RWPE2 (cell line): ENCODE data around the gene COIL.

Source experiments
- ATAC-seq: fragments of 200-7000 bp; cut with Tn5 transposase; 3 replicates; pipeline ENCODE4 v1.9.1; 2021; ENCODE audit warnings: low read depth
- DNase-seq: peaks from one replicate; pipeline ENCODE4 v3.0.0-alpha.2; 2020; ENCODE audit warnings: low spot score
- H3K27ac ChIP-seq: fragments of 450-650 bp; 2 replicates; pipeline ENCODE4 v1.5.1; 2017; ENCODE audit warnings: mild to moderate bottlenecking; ENCODE audit not compliant: poor library complexity, severe bottlenecking
- H3K27me3 ChIP-seq: fragments of 250-450 bp; sonication (Bioruptor Pico); 2 replicates; pipeline ENCODE4 v1.5.1; 2021; ENCODE audit warnings: mild to moderate bottlenecking, moderate library complexity; ENCODE audit not compliant: insufficient read depth, poor library complexity, severe bottlenecking
- H3K36me3 ChIP-seq: fragments of 250-450 bp; sonication (Bioruptor Pico); 2 replicates; pipeline ENCODE4 v1.5.1; 2020; ENCODE audit warnings: low read depth, mild to moderate bottlenecking, moderate library complexity
- H3K4me1 ChIP-seq: fragments of 250-450 bp; sonication (Bioruptor Pico); 2 replicates; pipeline ENCODE4 v1.5.1; 2021; ENCODE audit warnings: mild to moderate bottlenecking, moderate library complexity; ENCODE audit not compliant: insufficient read depth, poor library complexity, severe bottlenecking
- H3K4me3 ChIP-seq: fragments of 250-450 bp; sonication (Bioruptor Pico); 2 replicates; pipeline ENCODE4 v1.5.1; 2021; ENCODE audit warnings: mild to moderate bottlenecking, moderate library complexity; ENCODE audit not compliant: severe bottlenecking
- H3K9me3 ChIP-seq: fragments of 250-450 bp; sonication (Bioruptor Pico); 2 replicates; pipeline ENCODE4 v1.5.1; 2021; ENCODE audit warnings: mild to moderate bottlenecking, moderate library complexity; ENCODE audit not compliant: severe bottlenecking
- CTCF ChIP-seq: fragments of 450-650 bp; IDR thresholded peaks from one replicate; pipeline ENCODE4 v1.5.1; 2017; ENCODE audit warnings: mild to moderate bottlenecking, moderate library complexity; ENCODE audit not compliant: poor library complexity, severe bottlenecking

The COIL gene

GRCh38 chr17:56979091-56979480, 18.2 kb upstream of the COIL start:
- ATAC-seq, result no peak
- H3K27ac ChIP-seq, result no peak overlapping the region
- H3K4me1 ChIP-seq, result peaks cover 27% of the 10 kb centered on the region
- H3K9me3 ChIP-seq, result no peaks in the 10 kb centered on the region
- H3K4me3 ChIP-seq, result no peak overlapping the region
- H3K36me3 ChIP-seq, result 0 out of 2 replicates have a peak, but pooled peaks cover 5% of the 10 kb centered on the region
- no peak for DNase-seq
- no peak for TF ChIP-seq CTCF
- no peaks in the 10 kb centered on the region for H3K27me3 ChIP-seq

GRCh38 chr17:56978441-56979090, 17.7 kb upstream of the COIL start:
- H3K4me3 ChIP-seq, result peak overlapping the region; percentile 48
- no peaks in the 10 kb centered on the region for H3K27me3 ChIP-seq
- H3K36me3 ChIP-seq, result 0 out of 2 replicates have a peak, but pooled peaks cover 5% of the 10 kb centered on the region
- H3K9me3 ChIP-seq, result no peaks in the 10 kb centered on the region
- TF ChIP-seq CTCF, result no peak
- no peak overlapping the region for H3K27ac ChIP-seq
- peaks cover 30% of the 10 kb centered on the region for H3K4me1 ChIP-seq
- ATAC-seq (no peak), DNase-seq (no peak)

- ATAC-seq (peak; percentile 80), DNase-seq (peak; percentile 87)
- no peak for TF ChIP-seq CTCF
- peaks cover 34% of the 10 kb centered on the region for H3K4me1 ChIP-seq
- peak within 1 kb of the TSS; percentile 48 for H3K4me3 ChIP-seq
- 0 out of 2 replicates have a peak, but pooled peaks cover 5% of the 10 kb centered on the region for H3K36me3 ChIP-seq
- H3K27ac ChIP-seq, result no peak within 1 kb of the TSS
- no peaks in the 10 kb centered on the region for H3K27me3 ChIP-seq
- H3K9me3 ChIP-seq, result no peaks in the 10 kb centered on the region
Observed at GRCh38 chr17:56977673-56978395, 17.0 kb upstream of the COIL start, which contains the start of gene SCPEP1. SCPEP1 (plus strand) TSS chr17:56978131; CDS start chr17:56978160, 29 bp downstream.

GRCh38 chr17:56976941-56977608, 16.2 kb upstream of the COIL start:
- DNase-seq (no peak), ATAC-seq (no peak)
- no peaks in the 10 kb centered on the region for H3K27me3 ChIP-seq
- no peaks in the 10 kb centered on the region for H3K9me3 ChIP-seq
- H3K36me3 ChIP-seq, result 0 out of 2 replicates have a peak, but pooled peaks cover 5% of the 10 kb centered on the region
- TF ChIP-seq CTCF, result no peak
- H3K27ac ChIP-seq, result no peak overlapping the region
- peak overlapping the region; percentile 48 for H3K4me3 ChIP-seq
- peaks cover 26% of the 10 kb centered on the region for H3K4me1 ChIP-seq
